Left kidney (tissue), 2 donors: ENCODE data around the gene CD247. TPM values are rescaled to one million over a fixed set of nuclear protein-coding genes. Genes with fewer than 3 reads are reported as not detected.

Experiments
- DNase-seq: peaks from one replicate; pipeline ENCODE4 v3.0.0-alpha.2; 2013
- polyA plus RNA-seq: library from polyadenylated mRNA; unstranded; fragments of 120-200 nt; gene quantifications from one replicate; pipeline ENCODE4 v1.2.1, GENCODE V29; 2013; ENCODE audit not compliant: insufficient read length

Gene CD247
- polyA plus RNA-seq, 1 donor: 0.42 TPM

GRCh38 chr1:167463080-167463479 is 55.2 kb downstream of the CD247 start:
- no peak for DNase-seq

- DNase-seq: no peak
Observed at GRCh38 chr1:167462341-167462740, 56.0 kb downstream of the CD247 start.

- no peak for DNase-seq
Observed at GRCh38 chr1:167460836-167461235, 57.5 kb downstream of the CD247 start.

- no peak for DNase-seq
Observed at GRCh38 chr1:167457936-167458584, 60.3 kb downstream of the CD247 start.

- no peak for DNase-seq
Observed at GRCh38 chr1:167456926-167457325, 61.4 kb downstream of the CD247 start.

- no peak for DNase-seq
Observed at GRCh38 chr1:167456524-167456923, 61.8 kb downstream of the CD247 start.

- peak; percentile 34 for DNase-seq
Observed at GRCh38 chr1:167455786-167456446, 62.4 kb downstream of the CD247 start.

- DNase-seq: peak; percentile 39
Observed at GRCh38 chr1:167454894-167455785, 63.2 kb downstream of the CD247 start.

- no peak for DNase-seq
Observed at GRCh38 chr1:167454304-167454893, 63.9 kb downstream of the CD247 start.

- no peak for DNase-seq
Observed at GRCh38 chr1:167453123-167453522, 65.2 kb downstream of the CD247 start.

GRCh38 chr1:167452483-167452882 is 65.8 kb downstream of the CD247 start:
- no peak for DNase-seq

- DNase-seq: no peak
Observed at GRCh38 chr1:167450843-167451242, 67.5 kb downstream of the CD247 start.

- DNase-seq: no peak
Observed at GRCh38 chr1:167447521-167448136, 70.7 kb downstream of the CD247 start.

- no peak for DNase-seq
Observed at GRCh38 chr1:167446966-167447365, 71.4 kb downstream of the CD247 start.

- no peak for DNase-seq
Observed at GRCh38 chr1:167443757-167444156, 74.6 kb downstream of the CD247 start.

GRCh38 chr1:167442854-167443565 is 75.3 kb downstream of the CD247 start:
- DNase-seq: no peak

GRCh38 chr1:167442142-167442848 is 76.0 kb downstream of the CD247 start:
- DNase-seq: peak; percentile 80

GRCh38 chr1:167441222-167441621 is 77.1 kb downstream of the CD247 start:
- no peak for DNase-seq

- DNase-seq: no peak
Observed at GRCh38 chr1:167440776-167441175, 77.6 kb downstream of the CD247 start.

GRCh38 chr1:167440345-167440744 is 78.0 kb downstream of the CD247 start:
- no peak for DNase-seq
